HG03558 (cell line): ENCODE data around the gene IGSF6.
"Not testable (repeated sequence)": the region's sequence is repeated elsewhere in the genome, so short reads cannot be mapped to it uniquely, and the experiment has no call there.

Source experiments
- ATAC-seq: cut with Tn5 transposase; IDR thresholded peaks from one replicate; pipeline ENCODE4 v1.9.1; 2021; ENCODE audit warnings: moderate number of reproducible peaks; ENCODE audit not compliant: unreplicated experiment; ENCODE audit errors: extremely low read depth

The IGSF6 gene

GRCh38 chr16:21608639-21609328 lies 43.6 kb downstream of the IGSF6 start:
- ATAC-seq: no peak

GRCh38 chr16:21605848-21606247 lies 46.6 kb downstream of the IGSF6 start:
- not testable (repeated sequence) for ATAC-seq

- no peak for ATAC-seq
Measured at GRCh38 chr16:21603928-21604327, 48.5 kb downstream of the IGSF6 start.

- no peak for ATAC-seq
Measured at GRCh38 chr16:21602785-21603184, 49.6 kb downstream of the IGSF6 start.

- no peak for ATAC-seq
Measured at GRCh38 chr16:21600031-21600773, 52.2 kb downstream of the IGSF6 start.

- peak; percentile 77 for ATAC-seq
Measured at GRCh38 chr16:21599122-21600030, 53.0 kb downstream of the IGSF6 start, which contains the start of gene METTL9. Gene METTL9, plus strand, starts transcription at chr16:21599577. Its CDS starts 157 bp downstream, at chr16:21599734.

- no peak for ATAC-seq
Measured at GRCh38 chr16:21598701-21599121, 53.7 kb downstream of the IGSF6 start.

GRCh38 chr16:21598206-21598605 lies 54.2 kb downstream of the IGSF6 start:
- no peak for ATAC-seq

GRCh38 chr16:21597561-21598030 lies 54.8 kb downstream of the IGSF6 start:
- no peak for ATAC-seq

GRCh38 chr16:21593530-21594289 lies 58.7 kb downstream of the IGSF6 start:
- ATAC-seq: no peak

GRCh38 chr16:21592191-21592590 lies 60.2 kb downstream of the IGSF6 start:
- ATAC-seq: no peak

GRCh38 chr16:21590796-21591195 lies 61.6 kb downstream of the IGSF6 start:
- no peak for ATAC-seq

- ATAC-seq: no peak
Measured at GRCh38 chr16:21590287-21590686, 62.1 kb downstream of the IGSF6 start.

GRCh38 chr16:21589551-21589950 lies 62.9 kb downstream of the IGSF6 start:
- no peak for ATAC-seq
